ENCODE results near the gene MEF2C.

MEF2C gene

DNA sequence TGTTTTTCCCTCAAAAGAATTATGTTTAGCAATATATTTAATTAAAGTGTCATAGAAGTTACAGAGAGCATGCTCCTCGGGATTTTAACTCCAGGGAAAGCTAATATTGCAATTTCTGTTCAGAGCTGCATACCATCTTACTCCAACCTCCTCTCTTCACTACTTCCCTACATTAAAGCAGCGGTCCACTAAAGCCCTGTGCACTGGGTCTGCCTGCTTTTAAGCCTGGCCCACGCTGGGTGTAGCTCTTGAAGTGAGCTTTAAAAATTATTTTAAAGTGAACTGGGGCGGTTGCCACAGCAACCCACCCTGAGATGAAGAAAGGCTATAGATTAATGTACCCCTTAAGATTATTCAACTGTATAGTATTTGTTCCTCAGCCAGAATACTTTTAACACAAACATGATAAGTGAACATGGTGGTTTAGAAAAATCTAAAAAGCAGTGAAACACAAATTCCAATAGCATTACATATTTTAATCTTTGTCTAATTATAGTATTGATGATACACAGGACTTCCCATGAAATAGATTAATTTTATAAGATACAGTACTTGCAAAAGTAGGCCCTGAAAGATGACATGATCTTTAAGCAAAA is 3.9 kb upstream of the MEF2C start:
- H3F3A ChIP-seq (ENCODE audit: control insufficient read depth, insufficient read depth): peaks cover 41% of the 10 kb centered on the region
- H3K4me2 ChIP-seq (ENCODE audit: low read length): peak overlapping the region; percentile 75
- H3K27me3 ChIP-seq (ENCODE audit: control insufficient read depth, low read length): no peaks in the 10 kb centered on the region
- H3K79me2 ChIP-seq (ENCODE audit: control insufficient read depth, low read length): peaks cover 60% of the 10 kb centered on the region
- H3K4me3 ChIP-seq (ENCODE audit: low read length): peak overlapping the region; percentile 96
- peaks cover 10% of the 10 kb centered on the region for H3K36me3 ChIP-seq (ENCODE audit: control insufficient read depth, low read length)
- peaks cover 62% of the 10 kb centered on the region for H3K4me1 ChIP-seq (ENCODE audit: control insufficient read depth, low read length)
- peak overlapping the region; percentile 84 for H3K27ac ChIP-seq (ENCODE audit: low read depth, low read length)
- no peaks in the 10 kb centered on the region for H3K9me2 ChIP-seq (replicated peaks; ENCODE audit: control insufficient read depth, low read length)
- TF ChIP-seq, protein P1, sequence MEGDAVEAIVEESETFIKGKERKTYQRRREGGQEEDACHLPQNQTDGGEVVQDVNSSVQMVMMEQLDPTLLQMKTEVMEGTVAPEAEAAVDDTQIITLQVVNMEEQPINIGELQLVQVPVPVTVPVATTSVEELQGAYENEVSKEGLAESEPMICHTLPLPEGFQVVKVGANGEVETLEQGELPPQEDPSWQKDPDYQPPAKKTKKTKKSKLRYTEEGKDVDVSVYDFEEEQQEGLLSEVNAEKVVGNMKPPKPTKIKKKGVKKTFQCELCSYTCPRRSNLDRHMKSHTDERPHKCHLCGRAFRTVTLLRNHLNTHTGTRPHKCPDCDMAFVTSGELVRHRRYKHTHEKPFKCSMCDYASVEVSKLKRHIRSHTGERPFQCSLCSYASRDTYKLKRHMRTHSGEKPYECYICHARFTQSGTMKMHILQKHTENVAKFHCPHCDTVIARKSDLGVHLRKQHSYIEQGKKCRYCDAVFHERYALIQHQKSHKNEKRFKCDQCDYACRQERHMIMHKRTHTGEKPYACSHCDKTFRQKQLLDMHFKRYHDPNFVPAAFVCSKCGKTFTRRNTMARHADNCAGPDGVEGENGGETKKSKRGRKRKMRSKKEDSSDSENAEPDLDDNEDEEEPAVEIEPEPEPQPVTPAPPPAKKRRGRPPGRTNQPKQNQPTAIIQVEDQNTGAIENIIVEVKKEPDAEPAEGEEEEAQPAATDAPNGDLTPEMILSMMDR (IDR thresholded peaks at IDR 0.05; ENCODE audit: low read depth, low read length, poor library complexity, severe bottlenecking): no peak
- no peak for TF ChIP-seq EZH2phosphoT487 (IDR thresholded peaks at IDR 0.05; ENCODE audit: borderline replicate concordance, low read length)
- H3K9me3 ChIP-seq (ENCODE audit: control insufficient read depth, insufficient read depth, low read length): no peaks in the 10 kb centered on the region
- H4K20me1 ChIP-seq (ENCODE audit: control insufficient read depth, insufficient read depth, low read depth, low read length): no peaks in the 10 kb centered on the region

DNA sequence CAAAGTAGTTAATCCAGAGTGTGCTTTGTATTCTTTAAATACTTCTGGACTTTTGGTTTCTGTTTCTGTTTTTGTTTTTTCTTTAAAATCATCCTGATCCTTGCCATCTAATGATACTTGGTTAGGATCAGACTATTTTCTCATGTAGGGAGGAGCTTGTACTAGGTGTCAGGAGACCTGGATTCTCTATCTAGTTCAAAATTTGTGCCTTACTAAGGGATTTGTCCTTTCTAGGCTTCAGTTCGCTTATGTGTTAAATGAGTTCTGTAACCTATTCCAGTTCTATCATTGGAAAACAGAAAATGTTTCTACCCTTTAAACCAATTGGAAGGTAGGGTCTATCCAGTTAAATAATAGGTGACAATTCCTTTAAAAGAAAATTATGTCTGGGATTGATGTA is 3.3 kb upstream of the MEF2C start:
- no peak for TF ChIP-seq EZH2phosphoT487 (IDR thresholded peaks at IDR 0.05; ENCODE audit: borderline replicate concordance, low read length)
- TF ChIP-seq, protein P1 (IDR thresholded peaks at IDR 0.05; ENCODE audit: low read depth, low read length, poor library complexity, severe bottlenecking): no peak
- H3K9me3 ChIP-seq (ENCODE audit: control insufficient read depth, insufficient read depth, low read length): no peaks in the 10 kb centered on the region
- H3K4me1 ChIP-seq (ENCODE audit: control insufficient read depth, low read length): peaks cover 62% of the 10 kb centered on the region
- no peaks in the 10 kb centered on the region for H3K27me3 ChIP-seq (ENCODE audit: control insufficient read depth, low read length)
- H3F3A ChIP-seq (ENCODE audit: control insufficient read depth, insufficient read depth): peaks cover 42% of the 10 kb centered on the region
- H3K9me2 ChIP-seq (replicated peaks; ENCODE audit: control insufficient read depth, low read length): no peaks in the 10 kb centered on the region
- peak overlapping the region; percentile 96 for H3K4me3 ChIP-seq (ENCODE audit: low read length)
- peaks cover 16% of the 10 kb centered on the region for H3K36me3 ChIP-seq (ENCODE audit: control insufficient read depth, low read length)
- H3K4me2 ChIP-seq (ENCODE audit: low read length): peak overlapping the region; percentile 75
- H3K79me2 ChIP-seq (ENCODE audit: control insufficient read depth, low read length): peaks cover 66% of the 10 kb centered on the region
- peak overlapping the region; percentile 84 for H3K27ac ChIP-seq (ENCODE audit: low read depth, low read length)
- no peaks in the 10 kb centered on the region for H4K20me1 ChIP-seq (ENCODE audit: control insufficient read depth, insufficient read depth, low read depth, low read length)

DNA sequence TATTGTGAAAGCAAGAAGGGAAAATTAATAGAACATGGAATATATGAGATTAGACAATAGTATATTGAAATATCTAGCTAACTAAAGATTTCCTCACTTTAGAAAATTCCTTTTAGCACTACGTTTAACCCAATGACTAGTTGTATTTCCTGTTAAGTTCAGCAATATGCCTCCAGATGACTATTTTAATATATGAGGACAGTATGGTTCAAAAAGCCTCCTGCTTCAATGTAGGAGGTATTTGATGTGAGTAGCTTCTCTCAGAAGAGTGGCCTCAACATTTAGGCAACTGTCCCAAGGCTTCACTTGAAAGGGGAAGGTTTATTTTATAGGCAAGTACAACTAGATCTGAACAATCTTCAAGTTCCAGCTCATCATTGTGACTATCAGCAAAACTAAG is 2.0 kb upstream of the MEF2C start:
- H3K4me3 ChIP-seq (ENCODE audit: low read length): peak overlapping the region; percentile 96
- no peaks in the 10 kb centered on the region for H3K9me2 ChIP-seq (replicated peaks; ENCODE audit: control insufficient read depth, low read length)
- no peaks in the 10 kb centered on the region for H4K20me1 ChIP-seq (ENCODE audit: control insufficient read depth, insufficient read depth, low read depth, low read length)
- no peaks in the 10 kb centered on the region for H3K9me3 ChIP-seq (ENCODE audit: control insufficient read depth, insufficient read depth, low read length)
- H3K27ac ChIP-seq (ENCODE audit: low read depth, low read length): peak overlapping the region; percentile 84
- H3K27me3 ChIP-seq (ENCODE audit: control insufficient read depth, low read length): no peaks in the 10 kb centered on the region
- H3F3A ChIP-seq (ENCODE audit: control insufficient read depth, insufficient read depth): peaks cover 42% of the 10 kb centered on the region
- H3K79me2 ChIP-seq (ENCODE audit: control insufficient read depth, low read length): peaks cover 72% of the 10 kb centered on the region
- H3K4me1 ChIP-seq (ENCODE audit: control insufficient read depth, low read length): peaks cover 50% of the 10 kb centered on the region
- TF ChIP-seq EZH2phosphoT487 (IDR thresholded peaks at IDR 0.05; ENCODE audit: borderline replicate concordance, low read length): no peak
- TF ChIP-seq, protein P1 (IDR thresholded peaks at IDR 0.05; ENCODE audit: low read depth, low read length, poor library complexity, severe bottlenecking): no peak
- H3K4me2 ChIP-seq (ENCODE audit: low read length): peak overlapping the region; percentile 75
- H3K36me3 ChIP-seq (ENCODE audit: control insufficient read depth, low read length): peaks cover 25% of the 10 kb centered on the region

Measured in DOHH2 (cell line).